Inflammatory macrophage (primary cell): Measurements from ENCODE around the gene ARRDC4.
A peak's percentile ranks its signal among the peaks of the same experiment; 100 is the strongest.

Source experiments
- DNase-seq, 2 donors: peaks; one replicate each; pipeline ENCODE4 v3.0.0-alpha.2; 2020 to 2022

The ARRDC4 gene

GRCh38 chr15:98000249-98001203 is 40.0 kb downstream of the ARRDC4 start:
- peak in 1 of 2 donors; percentile 14 for DNase-seq

GRCh38 chr15:98001663-98002194 is 41.2 kb downstream of the ARRDC4 start:
- DNase-seq, result no peak

GRCh38 chr15:98002419-98002818 is 41.9 kb downstream of the ARRDC4 start:
- DNase-seq, result no peak

GRCh38 chr15:98002866-98003265 is 42.4 kb downstream of the ARRDC4 start:
- no peak for DNase-seq

GRCh38 chr15:98003518-98003917 is 43.0 kb downstream of the ARRDC4 start:
- no peak for DNase-seq

- peak; percentile 68 to 83 for DNase-seq
These were observed 43.5 kb downstream of the ARRDC4 start for GRCh38 chr15:98003996-98004395.

GRCh38 chr15:98005659-98006058 is 45.2 kb downstream of the ARRDC4 start:
- no peak for DNase-seq

- DNase-seq, result no peak
These were observed 48.7 kb downstream of the ARRDC4 start for GRCh38 chr15:98009169-98009568.

- no peak for DNase-seq
These were observed 49.5 kb downstream of the ARRDC4 start for GRCh38 chr15:98009971-98010370.

GRCh38 chr15:98012354-98012753 is 51.9 kb downstream of the ARRDC4 start:
- no peak for DNase-seq

GRCh38 chr15:98013631-98014030 is 53.1 kb downstream of the ARRDC4 start:
- DNase-seq, result no peak

- no peak for DNase-seq
These were observed 56.9 kb downstream of the ARRDC4 start for GRCh38 chr15:98017150-98017964.

GRCh38 chr15:98018761-98019351 is 58.4 kb downstream of the ARRDC4 start:
- DNase-seq, result no peak
